Measurements from ENCODE around the gene ZNF134.

The ZNF134 gene

DNA sequence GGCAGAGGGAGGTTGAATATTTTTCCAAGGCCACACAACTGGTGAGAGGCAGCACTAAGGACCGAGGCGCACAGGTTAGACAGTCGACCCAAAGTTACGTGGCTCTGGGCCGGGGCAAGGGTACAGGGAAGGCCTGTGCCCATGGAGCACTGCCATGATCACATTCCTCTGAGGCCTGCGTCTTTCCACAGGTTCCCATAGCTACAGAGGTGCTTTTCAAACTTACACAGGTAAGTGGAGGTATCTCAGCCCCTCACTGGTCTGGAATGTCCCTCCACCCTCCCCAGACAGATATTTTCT lies 19.7 kb downstream of the ZNF134 start:
- ChIA-PET CTCF (interaction anchor here (0.7 to 1.2 kb wide), 3 partner anchors 11 to 227 kb away, joined by 3 read pairs; partner anchors contain the start of gene ZNF134), POLR2A (no interaction called here)
- TF ChIP-seq, protein P1, sequence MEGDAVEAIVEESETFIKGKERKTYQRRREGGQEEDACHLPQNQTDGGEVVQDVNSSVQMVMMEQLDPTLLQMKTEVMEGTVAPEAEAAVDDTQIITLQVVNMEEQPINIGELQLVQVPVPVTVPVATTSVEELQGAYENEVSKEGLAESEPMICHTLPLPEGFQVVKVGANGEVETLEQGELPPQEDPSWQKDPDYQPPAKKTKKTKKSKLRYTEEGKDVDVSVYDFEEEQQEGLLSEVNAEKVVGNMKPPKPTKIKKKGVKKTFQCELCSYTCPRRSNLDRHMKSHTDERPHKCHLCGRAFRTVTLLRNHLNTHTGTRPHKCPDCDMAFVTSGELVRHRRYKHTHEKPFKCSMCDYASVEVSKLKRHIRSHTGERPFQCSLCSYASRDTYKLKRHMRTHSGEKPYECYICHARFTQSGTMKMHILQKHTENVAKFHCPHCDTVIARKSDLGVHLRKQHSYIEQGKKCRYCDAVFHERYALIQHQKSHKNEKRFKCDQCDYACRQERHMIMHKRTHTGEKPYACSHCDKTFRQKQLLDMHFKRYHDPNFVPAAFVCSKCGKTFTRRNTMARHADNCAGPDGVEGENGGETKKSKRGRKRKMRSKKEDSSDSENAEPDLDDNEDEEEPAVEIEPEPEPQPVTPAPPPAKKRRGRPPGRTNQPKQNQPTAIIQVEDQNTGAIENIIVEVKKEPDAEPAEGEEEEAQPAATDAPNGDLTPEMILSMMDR (IDR thresholded peaks at IDR 0.05; ENCODE audit: control extremely low read depth, extremely low read depth, low read depth, missing control alignments), result no peak
- no peak for DNase-seq (ENCODE audit: extremely low spot score)

GRCh38 chr19:57637379-57637778 lies 23.3 kb downstream of the ZNF134 start:
- POLR2A ChIA-PET, result no interaction called here
- no peak for DNase-seq (ENCODE audit: extremely low spot score)
- CTCF ChIA-PET, result no interaction called here
- TF ChIP-seq, protein P1 (IDR thresholded peaks at IDR 0.05; ENCODE audit: control extremely low read depth, extremely low read depth, low read depth, missing control alignments), result no peak

- TF ChIP-seq, protein P1 (IDR thresholded peaks at IDR 0.05; ENCODE audit: control extremely low read depth, extremely low read depth, low read depth, missing control alignments), result no peak
- ChIA-PET POLR2A (no interaction called here), CTCF (interaction anchor here (1.0 kb wide), 1 partner anchor 22 kb away, joined by 3 read pairs; no protein-coding TSS in a partner anchor)
- DNase-seq (ENCODE audit: extremely low spot score), result no peak
Measured at GRCh38 chr19:57641715-57642234, 27.7 kb downstream of the ZNF134 start.

DNA sequence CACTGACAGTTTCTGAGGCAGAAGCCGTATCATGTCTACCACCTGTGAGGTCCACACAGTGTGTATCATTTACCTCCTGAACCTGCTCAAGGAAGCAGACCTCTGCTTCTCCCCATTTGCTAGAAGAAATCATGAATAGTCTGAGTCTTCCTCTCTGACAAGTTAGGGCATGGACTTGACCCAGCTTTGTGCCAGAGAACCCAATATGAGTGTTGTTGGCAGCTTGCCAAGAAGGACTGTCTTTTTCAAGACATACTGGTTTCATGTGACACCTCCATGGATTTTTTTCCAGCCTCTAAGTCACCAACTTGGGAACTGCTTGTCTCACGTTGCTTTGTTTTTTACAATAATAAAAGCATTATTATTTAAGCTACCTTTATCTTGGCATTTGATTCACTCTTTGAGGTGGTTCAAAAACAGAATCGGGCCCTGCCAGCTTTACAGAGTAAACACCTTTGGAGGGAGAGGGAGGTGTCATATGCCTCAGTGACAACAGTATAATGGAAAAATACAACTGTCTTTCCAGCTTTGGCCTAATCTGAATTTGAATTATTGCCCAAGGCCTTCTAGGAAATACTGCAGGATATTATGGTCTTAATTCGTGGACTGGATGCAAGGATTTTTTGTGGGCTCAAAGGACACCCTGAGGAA lies 28.5 kb downstream of the ZNF134 start:
- ChIA-PET POLR2A (no interaction called here), CTCF (interaction anchor here (1.0 to 1.6 kb wide), 2 partner anchors 9 to 21 kb away, joined by 3 to 5 read pairs; no protein-coding TSS in a partner anchor)
- TF ChIP-seq, protein P1 (IDR thresholded peaks at IDR 0.05; ENCODE audit: control extremely low read depth, extremely low read depth, low read depth, missing control alignments), result no peak
- DNase-seq (ENCODE audit: extremely low spot score), result no peak

DNA sequence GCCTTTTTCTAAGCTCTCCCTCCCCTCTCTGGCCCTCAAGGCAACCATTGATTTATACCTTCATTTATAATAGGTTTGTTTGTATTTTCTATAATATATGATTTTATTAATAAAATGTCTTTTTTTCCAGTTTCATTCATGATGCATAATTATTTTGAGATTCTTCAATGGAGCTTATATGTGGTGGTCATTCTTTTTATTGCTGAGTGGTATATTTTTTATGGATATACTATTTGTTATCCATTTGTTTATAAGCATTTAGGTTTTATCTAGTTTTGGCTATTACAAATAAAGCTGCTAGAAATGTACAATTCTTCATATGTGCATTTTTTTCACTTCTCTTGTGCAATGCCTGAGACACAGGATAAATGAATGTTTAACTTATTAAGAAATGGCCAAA lies 29.7 kb downstream of the ZNF134 start:
- POLR2A ChIA-PET, result no interaction called here
- CTCF ChIA-PET, result interaction anchor here (1.6 kb wide), 1 partner anchor 8 kb away, joined by 5 read pairs; no protein-coding TSS in a partner anchor
- TF ChIP-seq, protein P1 (IDR thresholded peaks at IDR 0.05; ENCODE audit: control extremely low read depth, extremely low read depth, low read depth, missing control alignments), result no peak
- DNase-seq (ENCODE audit: extremely low spot score), result no peak

- TF ChIP-seq, protein P1 (IDR thresholded peaks at IDR 0.05; ENCODE audit: control extremely low read depth, extremely low read depth, low read depth, missing control alignments), result no peak
- ChIA-PET CTCF (no interaction called here), POLR2A (no interaction called here)
- DNase-seq (ENCODE audit: extremely low spot score), result no peak
Measured at GRCh38 chr19:57648331-57649003, 34.4 kb downstream of the ZNF134 start.
